BLaER1 (cell line): ENCODE measurements around the gene MMD.

ENCODE experiments used
- H3K27ac ChIP-seq: shearing (Covaris generic); formaldehyde crosslinking; 2 replicates; pipeline ENCODE4 v1.8.1; 2022
- H3K27me3 ChIP-seq: shearing (Covaris generic); formaldehyde crosslinking; 2 replicates; pipeline ENCODE4 v1.8.1; 2022
- H3K36me3 ChIP-seq: shearing (Covaris generic); formaldehyde crosslinking; 2 replicates; pipeline ENCODE4 v1.8.1; 2022
- H3K4me1 ChIP-seq: shearing (Covaris generic); formaldehyde crosslinking; 2 replicates; pipeline ENCODE4 v1.8.1; 2022
- H3K4me2 ChIP-seq: shearing (Covaris generic); formaldehyde crosslinking; 2 replicates; pipeline ENCODE4 v1.8.1; 2022
- H3K4me3 ChIP-seq: shearing (Covaris generic); formaldehyde crosslinking; 2 replicates; pipeline ENCODE4 v1.8.1; 2022
- H3K9ac ChIP-seq: shearing (Covaris generic); formaldehyde crosslinking; 2 replicates; pipeline ENCODE4 v1.8.1; 2022
- H3K9me3 ChIP-seq: shearing (Covaris generic); formaldehyde crosslinking; 2 replicates; pipeline ENCODE4 v1.8.1; 2022
- H4K20me1 ChIP-seq: shearing (Covaris generic); formaldehyde crosslinking; 2 replicates; pipeline ENCODE4 v1.8.1; 2022
- Cebpa-rat ChIP-seq: shearing (Covaris generic); IDR thresholded peaks from 2 replicates; pipeline ENCODE4 v1.8.1; 2022

Gene MMD

DNA sequence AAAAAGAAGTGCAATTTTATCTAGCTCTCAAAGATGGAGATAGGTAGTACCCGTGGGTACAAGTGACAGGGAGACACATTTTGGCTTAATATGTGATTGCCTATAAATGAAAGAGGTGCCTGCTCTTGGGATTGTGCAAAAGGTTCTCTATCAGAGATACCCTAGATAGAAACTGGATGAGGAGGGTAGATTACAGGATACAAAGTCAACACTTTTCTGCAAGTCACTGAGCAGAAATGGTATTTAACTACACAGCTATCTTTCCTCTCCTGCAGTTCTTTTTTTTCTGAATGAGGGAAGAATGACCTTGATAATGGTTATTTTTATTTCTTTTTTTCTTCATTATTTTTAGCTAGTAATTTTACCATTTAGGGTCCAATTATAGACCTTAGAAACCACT, 67.6 kb downstream of the MMD start:
- Histone ChIP-seq H3K4me2 (no peak overlapping the region), H3K9me3 (peaks cover 5% of the 10 kb centered on the region; the same call in 1 of the 2 replicates), H3K9ac (no peak overlapping the region), H3K4me1 (no peaks in the 10 kb centered on the region), H3K4me3 (no peak overlapping the region), H3K36me3 (no peaks in the 10 kb centered on the region), H3K27ac (no peak overlapping the region), H4K20me1 (no peaks in the 10 kb centered on the region), H3K27me3 (no peaks in the 10 kb centered on the region)
- no peak for TF ChIP-seq Cebpa-rat

DNA sequence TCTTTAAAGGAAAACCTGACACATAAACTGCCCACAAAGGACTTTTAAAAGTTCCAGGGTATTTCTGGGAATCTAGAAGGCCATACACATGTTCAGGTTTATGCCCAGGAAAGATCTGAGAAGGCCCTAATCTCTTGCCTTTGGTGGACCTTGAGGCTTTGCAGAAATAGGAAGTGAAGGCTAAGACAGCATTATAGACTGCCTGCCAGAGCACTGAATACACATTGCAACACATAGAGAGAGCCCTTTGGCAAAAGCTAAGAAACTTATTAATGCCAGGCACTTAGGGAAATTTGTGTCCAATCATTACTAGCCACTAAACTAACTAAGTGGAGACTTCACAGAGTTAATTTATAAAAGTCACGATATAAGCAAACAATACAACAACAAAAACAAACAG, 70.4 kb downstream of the MMD start:
- H4K20me1 ChIP-seq = no peaks in the 10 kb centered on the region
- no peak overlapping the region for H3K4me2 ChIP-seq
- H3K4me3 ChIP-seq = no peak overlapping the region
- no peak overlapping the region for H3K27ac ChIP-seq
- no peak overlapping the region for H3K9ac ChIP-seq
- H3K4me1 ChIP-seq = no peaks in the 10 kb centered on the region
- H3K27me3 ChIP-seq = no peaks in the 10 kb centered on the region
- TF ChIP-seq Cebpa-rat = no peak
- peaks cover 5% of the 10 kb centered on the region; the same call in 1 of the 2 replicates for H3K9me3 ChIP-seq
- no peaks in the 10 kb centered on the region for H3K36me3 ChIP-seq

DNA sequence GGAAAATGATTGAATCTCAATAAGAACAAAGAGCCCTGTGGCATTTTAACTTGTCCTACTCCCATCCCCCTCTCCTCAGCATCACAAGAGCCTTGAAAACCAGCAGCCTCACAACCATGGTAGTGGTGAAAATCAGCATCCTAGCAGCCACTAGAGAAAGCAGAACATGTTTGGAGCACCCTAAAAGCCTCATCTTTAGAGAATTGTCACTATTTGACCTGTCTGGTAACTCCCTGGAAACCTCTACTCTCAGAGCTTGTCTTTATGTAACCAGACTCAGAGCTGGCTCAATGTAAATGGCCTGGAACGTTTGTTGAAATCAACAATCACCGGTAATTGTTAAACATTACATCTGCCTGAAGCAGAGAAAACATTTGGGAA, 70.8 kb downstream of the MMD start:
- Histone ChIP-seq H3K4me3 (no peak overlapping the region), H3K9me3 (peaks cover 5% of the 10 kb centered on the region; the same call in 1 of the 2 replicates), H4K20me1 (no peaks in the 10 kb centered on the region), H3K27ac (no peak overlapping the region), H3K9ac (no peak overlapping the region), H3K27me3 (no peaks in the 10 kb centered on the region), H3K36me3 (no peaks in the 10 kb centered on the region), H3K4me1 (no peaks in the 10 kb centered on the region), H3K4me2 (no peak overlapping the region)
- TF ChIP-seq Cebpa-rat = no peak

DNA sequence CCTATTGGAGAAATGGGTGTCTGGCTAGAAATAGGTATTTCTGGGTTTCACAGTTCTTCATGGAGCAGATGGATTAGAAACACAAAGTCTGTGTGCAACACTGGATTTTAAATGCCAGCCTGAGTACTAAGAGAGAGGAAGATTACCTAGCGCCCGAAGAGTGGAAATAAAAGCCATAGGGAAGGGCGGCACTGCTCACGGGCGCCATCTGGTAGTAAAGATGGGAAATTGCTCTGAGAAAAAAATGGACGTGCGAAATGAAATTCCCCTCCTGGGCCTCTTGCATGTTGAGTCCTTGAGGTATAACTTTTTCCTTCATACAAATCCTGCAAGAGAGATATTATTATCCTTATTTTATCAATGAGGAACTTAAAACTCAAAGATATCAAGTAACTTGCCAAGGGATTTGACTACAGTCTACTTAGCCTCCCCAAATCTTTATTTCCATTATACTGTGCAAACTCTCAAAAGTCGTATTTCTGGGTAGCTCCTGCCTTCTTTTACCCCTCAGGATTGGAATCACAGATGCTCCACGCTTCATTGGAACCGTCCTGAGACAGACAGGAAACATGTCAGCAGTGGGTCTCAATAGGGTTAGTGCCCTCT, 72.8 kb downstream of the MMD start:
- no peak overlapping the region for H3K4me2 ChIP-seq
- H3K4me1 ChIP-seq = no peaks in the 10 kb centered on the region
- no peaks in the 10 kb centered on the region for H4K20me1 ChIP-seq

DNA sequence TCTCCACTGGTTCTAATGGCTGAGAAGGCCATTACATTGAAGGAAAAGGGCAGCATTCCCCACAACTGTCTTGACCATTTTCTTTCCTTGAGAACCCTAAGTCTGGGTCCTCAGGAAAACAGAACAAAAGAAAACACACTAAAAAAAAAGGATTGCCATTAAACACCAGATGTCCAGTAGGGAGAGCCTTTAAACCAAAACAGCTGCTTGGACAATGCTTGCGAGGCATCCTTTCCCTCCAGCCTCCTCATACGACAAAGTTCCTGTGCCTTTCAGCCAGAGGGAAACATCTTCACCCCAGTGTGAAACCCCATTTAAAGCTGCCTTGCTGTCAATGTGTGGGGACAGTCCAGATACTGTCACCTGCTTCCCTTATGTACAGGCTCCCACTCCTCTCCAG, 74.3 kb downstream of the MMD start:
- no peak for TF ChIP-seq Cebpa-rat
- H3K27ac ChIP-seq = no peak overlapping the region
- no peaks in the 10 kb centered on the region for H3K27me3 ChIP-seq
- H3K9ac ChIP-seq = no peak overlapping the region
- H3K9me3 ChIP-seq = no peaks in the 10 kb centered on the region; the same call in 1 of the 2 replicates
- no peaks in the 10 kb centered on the region for H4K20me1 ChIP-seq
- no peaks in the 10 kb centered on the region for H3K4me1 ChIP-seq
- H3K4me2 ChIP-seq = no peak overlapping the region
- no peaks in the 10 kb centered on the region for H3K36me3 ChIP-seq
- H3K4me3 ChIP-seq = no peak overlapping the region

More for the DNA sequence above, 72.8 kb downstream of the MMD start:
- Histone ChIP-seq H3K27ac (no peak overlapping the region), H3K9me3 (peaks cover 3% of the 10 kb centered on the region; the same call in 1 of the 2 replicates), H3K27me3 (no peaks in the 10 kb centered on the region), H3K9ac (no peak overlapping the region), H3K4me3 (no peak overlapping the region), H3K36me3 (no peaks in the 10 kb centered on the region)
- TF ChIP-seq Cebpa-rat = no peak

DNA sequence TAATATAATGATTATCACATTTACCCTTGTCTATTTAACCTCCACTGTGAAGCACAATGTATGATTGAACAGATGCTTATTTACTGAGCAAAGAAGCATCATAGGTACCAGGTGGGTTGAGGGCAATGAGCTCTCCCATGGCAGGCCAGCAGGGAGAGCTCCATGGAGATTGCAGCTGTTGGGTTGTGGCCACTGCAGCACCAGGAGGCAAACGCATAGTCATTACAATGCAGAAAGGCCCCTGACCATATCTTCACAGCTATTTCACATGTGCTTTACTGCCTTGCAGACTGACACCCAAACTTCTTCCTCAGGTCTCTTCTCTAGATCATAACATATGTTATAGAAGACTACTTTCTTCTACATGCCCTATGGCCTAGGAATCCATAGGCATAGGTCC, 75.0 kb downstream of the MMD start:
- Histone ChIP-seq H4K20me1 (no peaks in the 10 kb centered on the region), H3K27ac (no peak overlapping the region), H3K4me1 (no peaks in the 10 kb centered on the region), H3K36me3 (no peaks in the 10 kb centered on the region), H3K4me3 (no peak overlapping the region), H3K9me3 (no peaks in the 10 kb centered on the region; the same call in 1 of the 2 replicates), H3K27me3 (no peaks in the 10 kb centered on the region), H3K9ac (no peak overlapping the region), H3K4me2 (no peak overlapping the region)
- no peak for TF ChIP-seq Cebpa-rat

DNA sequence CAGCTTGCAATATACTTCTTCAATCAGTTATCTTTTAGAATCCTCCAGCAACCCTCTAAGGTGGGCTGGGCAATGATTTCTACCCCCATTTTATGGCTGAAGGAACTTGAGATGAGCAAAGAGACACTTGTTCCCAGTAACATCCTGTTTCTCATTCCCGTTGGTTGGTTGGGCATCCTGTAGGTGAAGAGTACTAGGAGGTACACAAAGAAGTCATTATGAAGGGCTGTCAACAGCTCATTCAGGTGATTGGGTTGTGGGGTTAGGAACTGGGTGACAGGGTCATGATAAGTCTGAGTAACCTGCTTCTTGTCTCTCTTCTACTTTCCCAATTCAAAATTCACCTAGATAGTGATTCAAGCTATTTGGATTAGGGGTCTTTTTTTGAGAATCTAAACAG, 76.5 kb downstream of the MMD start:
- Histone ChIP-seq H3K9me3 (no peaks in the 10 kb centered on the region; the same call in 1 of the 2 replicates), H3K4me2 (no peak overlapping the region), H3K4me3 (no peak overlapping the region), H3K27ac (no peak overlapping the region), H4K20me1 (no peaks in the 10 kb centered on the region), H3K9ac (no peak overlapping the region), H3K27me3 (no peaks in the 10 kb centered on the region), H3K4me1 (no peaks in the 10 kb centered on the region), H3K36me3 (no peaks in the 10 kb centered on the region)
- TF ChIP-seq Cebpa-rat = no peak

DNA sequence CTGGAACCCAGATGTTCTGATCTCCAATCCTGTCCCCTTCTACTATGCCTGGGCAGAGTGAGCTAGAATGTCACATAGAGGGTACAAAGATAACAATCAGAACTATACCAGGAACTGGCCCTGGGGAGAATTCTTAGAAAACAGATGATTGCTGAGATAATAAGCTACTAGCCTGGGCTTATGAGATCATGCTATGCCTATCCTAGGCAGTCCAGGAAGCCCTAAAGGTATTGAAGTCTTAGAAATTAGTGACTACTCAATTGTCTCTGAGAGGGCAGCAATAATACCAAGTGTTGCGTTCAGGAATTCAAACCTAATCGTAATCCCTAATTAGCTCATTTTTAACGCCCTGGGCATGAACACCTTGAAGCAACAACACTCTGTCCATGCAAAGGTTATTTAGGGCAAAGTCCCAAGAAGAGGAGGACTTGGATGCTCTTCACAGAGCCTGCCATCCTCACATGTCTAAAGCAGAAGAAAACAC, 77.1 kb downstream of the MMD start:
- Histone ChIP-seq H3K4me2 (no peak overlapping the region), H3K27ac (no peak overlapping the region), H3K4me1 (no peaks in the 10 kb centered on the region), H3K36me3 (no peaks in the 10 kb centered on the region), H3K27me3 (no peaks in the 10 kb centered on the region), H3K9ac (no peak overlapping the region), H3K4me3 (no peak overlapping the region), H4K20me1 (no peaks in the 10 kb centered on the region), H3K9me3 (no peaks in the 10 kb centered on the region; the same call in 1 of the 2 replicates)
- TF ChIP-seq Cebpa-rat = no peak

DNA sequence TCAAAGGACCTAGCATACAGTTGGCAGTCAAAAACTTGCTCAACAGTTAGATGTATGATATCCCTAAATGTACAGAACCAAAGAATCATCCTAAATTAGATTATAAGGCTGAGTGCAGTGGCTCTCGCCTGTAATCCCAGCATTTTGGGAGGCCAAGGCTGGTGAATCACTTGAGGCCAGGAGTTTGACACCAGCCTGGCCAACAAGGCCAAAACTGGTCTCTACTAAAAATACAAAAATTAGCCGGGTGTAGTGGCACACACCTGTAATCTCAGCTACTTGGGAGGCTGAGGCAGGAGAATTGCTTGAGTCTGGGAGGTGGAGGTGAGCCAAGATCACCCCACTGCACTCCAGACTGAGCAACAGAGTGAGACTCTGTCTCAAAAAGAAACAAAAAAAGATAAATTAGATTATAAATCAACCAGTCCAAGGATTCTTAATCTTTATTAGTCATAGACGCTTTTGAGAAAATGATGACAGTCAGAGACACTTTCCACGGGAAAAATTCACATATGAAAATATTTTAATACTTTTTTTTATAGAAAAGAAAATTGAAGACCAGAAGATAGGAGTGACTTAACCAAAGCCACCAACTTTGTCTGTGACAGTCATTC, 77.6 kb downstream of the MMD start:
- Histone ChIP-seq H4K20me1 (no peaks in the 10 kb centered on the region), H3K4me1 (no peaks in the 10 kb centered on the region), H3K27ac (no peak overlapping the region), H3K9ac (no peak overlapping the region), H3K4me3 (no peak overlapping the region), H3K36me3 (no peaks in the 10 kb centered on the region), H3K27me3 (no peaks in the 10 kb centered on the region), H3K9me3 (no peaks in the 10 kb centered on the region; the same call in 1 of the 2 replicates), H3K4me2 (no peak overlapping the region)
- TF ChIP-seq Cebpa-rat = no peak

DNA sequence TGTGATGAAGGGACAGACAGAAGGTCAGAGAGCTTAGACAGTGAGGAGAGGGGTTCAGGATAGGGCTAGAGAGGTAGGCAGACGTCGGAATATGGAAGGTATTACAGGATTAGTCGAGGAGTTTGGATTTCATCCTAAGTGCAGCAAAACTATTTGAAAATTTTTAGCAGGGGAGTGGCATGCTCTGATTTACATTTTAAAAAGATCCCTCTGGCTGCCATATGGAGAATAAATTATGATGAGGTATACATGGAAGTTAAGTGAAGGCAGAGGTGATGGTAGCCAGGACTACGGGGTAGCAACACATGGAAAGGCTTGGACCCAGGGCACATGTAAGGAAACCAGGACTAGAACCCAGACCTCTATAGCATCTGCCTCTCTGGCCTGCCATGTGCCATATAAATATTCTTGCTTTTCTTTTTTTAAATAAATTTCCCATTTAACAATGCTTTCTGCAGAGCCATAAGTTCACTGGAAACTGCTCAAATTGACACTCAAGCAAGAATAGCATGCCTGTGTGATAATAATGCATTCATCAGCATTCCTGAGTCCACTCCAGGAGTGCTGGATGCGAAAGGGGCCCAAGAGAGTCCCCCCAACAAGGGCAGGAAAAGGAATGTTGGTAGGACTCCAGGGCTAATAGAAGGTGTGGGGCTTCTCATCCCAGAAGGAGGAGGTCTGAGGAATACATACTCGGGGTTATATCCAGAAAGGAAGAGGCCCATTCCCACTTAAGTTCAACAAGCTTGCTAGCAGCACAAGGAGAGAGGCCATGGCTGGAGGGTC, 78.6 kb downstream of the MMD start:
- Histone ChIP-seq H3K27me3 (no peaks in the 10 kb centered on the region), H3K4me3 (no peak overlapping the region), H3K9me3 (peaks cover 7% of the 10 kb centered on the region; the same call in 1 of the 2 replicates), H3K4me2 (no peak overlapping the region), H3K4me1 (no peaks in the 10 kb centered on the region), H3K36me3 (no peaks in the 10 kb centered on the region), H3K27ac (no peak overlapping the region), H3K9ac (no peak overlapping the region), H4K20me1 (no peaks in the 10 kb centered on the region)
- no peak for TF ChIP-seq Cebpa-rat
